Lower leg skin (tissue), 4 donors: Measurements from ENCODE around the gene PPP4R3A. TPM values are rescaled to one million over a fixed set of nuclear protein-coding genes. Genes with fewer than 3 reads are reported as not detected.

Experiments used
- DNase-seq, 2 donors: peaks; one replicate each; pipeline ENCODE4 v3.0.0-alpha.2; 2019; ENCODE audit warnings: low spot score in 2 of 2
- H3K4me3 ChIP-seq: fragments of 200-600 bp; sonication (generic); 2 replicates; pipeline ENCODE4 v1.5.1; 2017; ENCODE audit warnings: mild to moderate bottlenecking, low read depth; ENCODE audit not compliant: poor library complexity, severe bottlenecking
- CTCF ChIP-seq, 3 donors: fragments of 450-650 bp; IDR thresholded peaks; one replicate each; pipeline ENCODE4 v1.5.1; 2016; ENCODE audit warnings: antibody characterized with exemption in 3 of 3, mild to moderate bottlenecking in 3 of 3, moderate library complexity in 2 of 3
- POLR2A ChIP-seq, 2 donors: fragments of 450-650 bp; IDR thresholded peaks; one replicate each; pipeline ENCODE4 v1.6.1; 2016 to 2017; ENCODE audit warnings: antibody characterized with exemption in 2 of 2, mild to moderate bottlenecking in 1 of 2, moderate library complexity in 1 of 2
- WGBS, 2 donors: methylation state at CpG; one replicate each; pipeline ENCODE4 v1.1.5; 2018; 5-methylcytosine and 5-hydroxymethylcytosine counted together
- intact Hi-C: fragments of 100-400 bp; cut with DNase I; formaldehyde crosslinking; loops from one replicate; pipeline ENCODE4 v1.15.0; 2023; ENCODE audit warnings: low total_unique reads
- total RNA-seq, 4 donors: library from RNA; depleted of rRNA; stranded (reverse); fragments of >200 nt; gene quantifications; one replicate each; pipeline ENCODE4 v1.1.0, GENCODE V29; 2016

PPP4R3A gene
- total RNA-seq, 4 donors from 2014 or later: 86.5 to 115 (median 88.9) TPM

GRCh38 chr14:91509878-91510170 lies 286 bp downstream of the PPP4R3A start:
- peak overlapping the region; percentile 96 for H3K4me3 ChIP-seq
- peak in 1 of 2 donors; percentile 85 for DNase-seq
- intact Hi-C loops: no loop called here
- TF ChIP-seq POLR2A (IDR thresholded peaks at IDR 0.05) (no peak), CTCF (IDR thresholded peaks at IDR 0.05) (no peak)
- 0 to 1% methylated on average over 23 to 26 of the region's 34 CpGs for WGBS, 2 donors

GRCh38 chr14:91509083-91509877 lies 830 bp downstream of the PPP4R3A start:
- TF ChIP-seq CTCF (IDR thresholded peaks at IDR 0.05) (no peak), POLR2A (IDR thresholded peaks at IDR 0.05) (no peak)
- peak overlapping the region; percentile 96 for H3K4me3 ChIP-seq
- DNase-seq: peak; percentile 32 to 92
- intact Hi-C loops: no loop called here
- 0 to 2% methylated on average over 15 to 44 of the region's 71 CpGs for WGBS, 2 donors

- H3K4me3 ChIP-seq: no peak overlapping the region
- TF ChIP-seq CTCF (IDR thresholded peaks at IDR 0.05) (no peak), POLR2A (IDR thresholded peaks at IDR 0.05) (no peak)
- DNase-seq: no peak
- WGBS, 2 donors: 13 to 14% methylated on average over 2 of the region's 2 CpGs
- intact Hi-C loops: no loop called here
Measured at GRCh38 chr14:91508105-91508504, 2.0 kb downstream of the PPP4R3A start.

GRCh38 chr14:91506226-91506625 lies 3.9 kb downstream of the PPP4R3A start:
- TF ChIP-seq POLR2A (IDR thresholded peaks at IDR 0.05) (no peak), CTCF (IDR thresholded peaks at IDR 0.05) (no peak)
- intact Hi-C loops: no loop called here
- no peak for DNase-seq
- 91 to 92% methylated on average over 4 of the region's 4 CpGs for WGBS, 2 donors
- no peak overlapping the region for H3K4me3 ChIP-seq

GRCh38 chr14:91503000-91503504 lies 7.1 kb downstream of the PPP4R3A start:
- DNase-seq: no peak
- H3K4me3 ChIP-seq: no peak overlapping the region
- TF ChIP-seq POLR2A (IDR thresholded peaks at IDR 0.05) (no peak), CTCF (IDR thresholded peaks at IDR 0.05) (no peak)
- 93 to 96% methylated on average over 4 of the region's 4 CpGs for WGBS, 2 donors
- intact Hi-C loops: loop anchor here (5.0 kb wide), 1 partner anchor 1171 kb away; the partner anchor contains the start of gene NRDE2
